GM12878 (cell line): ENCODE measurements around the gene MCF2L2.

Experiments
- CHD2 ChIP-seq: IDR thresholded peaks from 2 replicates; pipeline ENCODE4 v1.6.1; 2011; ENCODE audit warnings: low read depth, low read length, improper control_type of control experiment, borderline replicate concordance
- CREB1 ChIP-seq: IDR thresholded peaks from 2 replicates; pipeline ENCODE4 v1.6.1; 2012; ENCODE audit warnings: low read depth, mild to moderate bottlenecking, inconsistent platforms
- CREM ChIP-seq: IDR thresholded peaks from 2 replicates; pipeline ENCODE4 v1.6.1; 2014; ENCODE audit warnings: antibody characterized with exemption, low read depth
- CTCF ChIP-seq, 3 experiments: IDR thresholded peaks in 2 of 3; conservative IDR thresholded peaks in 1 of 3; 2 replicates each; pipeline ENCODE4 v1.5.1; 2011; ENCODE audit warnings: low read depth in 3 of 3, low read length in 3 of 3, mild to moderate bottlenecking in 3 of 3, control low read depth in 2 of 3, moderate library complexity in 2 of 3, inconsistent platforms in 1 of 3, mixed read lengths in 1 of 3; ENCODE audit not compliant: control insufficient read depth in 2 of 3, insufficient read depth in 1 of 3; ENCODE audit errors: extremely low read depth in 1 of 3
- EGR1 ChIP-seq, 2 experiments: IDR thresholded peaks; 1 replicate in 1 of 2; 2 replicates in 1 of 2; pipeline ENCODE4 v1.6.1; 2011 to 2012; ENCODE audit warnings: low read depth in 2 of 2, low read length in 2 of 2, borderline replicate concordance in 1 of 2, mild to moderate bottlenecking in 1 of 2, moderate library complexity in 1 of 2
- EP300 ChIP-seq, 2 experiments: fragments of 150-350 bp in 1 of 2; IDR thresholded peaks; 2 replicates each; pipeline ENCODE4 v1.6.1; 2011 to 2012; ENCODE audit warnings: low read depth in 2 of 2, low read length in 2 of 2, borderline replicate concordance in 1 of 2, improper control_type of control experiment in 1 of 2, inconsistent platforms in 1 of 2; ENCODE audit not compliant: control insufficient read depth in 1 of 2
- EZH2 ChIP-seq: IDR thresholded peaks from 2 replicates; pipeline ENCODE4 v1.6.1; 2012; ENCODE audit warnings: low read depth, mild to moderate bottlenecking, control low read depth, inconsistent platforms, low read length, borderline replicate concordance; ENCODE audit not compliant: control insufficient read depth
- FOXK2 ChIP-seq: fragments of 450-650 bp; IDR thresholded peaks from 2 replicates; pipeline ENCODE4 v1.6.1; 2017; ENCODE audit warnings: mild to moderate bottlenecking, moderate library complexity
- MTA3 ChIP-seq: IDR thresholded peaks from 2 replicates; pipeline ENCODE4 v1.6.1; 2012; ENCODE audit warnings: low read length, inconsistent platforms, borderline replicate concordance
- POLR2A ChIP-seq: IDR thresholded peaks from 2 replicates; pipeline ENCODE4 v1.6.1; 2011; ENCODE audit warnings: low read depth, mild to moderate bottlenecking, low read length
- POLR2AphosphoS2 ChIP-seq: IDR thresholded peaks from 2 replicates; pipeline ENCODE4 v1.6.1; 2011; ENCODE audit warnings: low read depth, mild to moderate bottlenecking, low read length, improper control_type of control experiment, moderate library complexity
- POLR2AphosphoS5 ChIP-seq: IDR thresholded peaks from 2 replicates; pipeline ENCODE4 v1.6.1; 2011; ENCODE audit warnings: mild to moderate bottlenecking, low read length, inconsistent platforms
- RAD21 ChIP-seq: IDR thresholded peaks from 2 replicates; pipeline ENCODE4 v1.6.1; 2011; ENCODE audit warnings: mild to moderate bottlenecking, low read depth, low read length, moderate library complexity; ENCODE audit not compliant: insufficient read depth
- TCF7 ChIP-seq: IDR thresholded peaks from 2 replicates; pipeline ENCODE4 v1.6.1; 2014; ENCODE audit warnings: antibody characterized with exemption, borderline replicate concordance

- TF ChIP-seq CTCF (IDR thresholded peaks at IDR 0.05 in 2 of 3, conservative IDR thresholded peaks at IDR 0.05 in 1 of 3; ENCODE audit: control insufficient read depth in 2 of 3, extremely low read depth in 1 of 3, insufficient read depth in 1 of 3, low read depth in 3 of 3, low read length in 3 of 3) (no peak), POLR2AphosphoS5 (no peak), MTA3 (no peak), EP300 (IDR thresholded peaks at IDR 0.05; ENCODE audit: borderline replicate concordance in 1 of 2, control insufficient read depth in 1 of 2, low read depth in 2 of 2, low read length in 2 of 2) (no peak), EGR1 (IDR thresholded peaks at IDR 0.05; ENCODE audit: borderline replicate concordance in 1 of 2, low read depth in 2 of 2, low read length in 2 of 2) (no peak), POLR2A (no peak), RAD21 (no peak), POLR2AphosphoS2 (no peak), FOXK2 (no peak), CHD2 (no peak), CREM (no peak), EZH2 (no peak), TCF7 (no peak), CREB1 (no peak)
These were observed 189.4 kb downstream of the MCF2L2 start for GRCh38 chr3:183239046-183239445.
